Activated CD4-positive, alpha-beta T cell treated with anti-CD3 and anti-CD28 coated beads for 36 hours (primary cell): ENCODE results near the gene PIP. TPM values are rescaled to one million over a fixed set of nuclear protein-coding genes. Genes with fewer than 3 reads are reported as not detected.
"Not testable (repeated sequence)": the region's sequence is repeated elsewhere in the genome, so short reads cannot be mapped to it uniquely, and the experiment has no call there.

Experiments
- ATAC-seq: fragments of 200-7000 bp; cut with Tn5 transposase; one replicate; pipeline ENCODE4 v1.10.0; 2021; ENCODE audit warnings: mild to moderate bottlenecking, moderate library complexity
- CTCF ChIA-PET: fragments of 350-600 bp; sonication (Branson Sonifier 250); formaldehyde crosslinking; loops from one replicate; lab custom pipeline; 2021; ENCODE audit warnings: antibody characterized with exemption; lab: Charles Lee
- POLR2A ChIA-PET: fragments of 350-600 bp; sonication (Branson Sonifier 250); formaldehyde crosslinking; loops from one replicate; lab custom pipeline; 2021; ENCODE audit warnings: antibody characterized with exemption, inconsistent platforms; lab: Charles Lee
- DNase-seq: peaks from one replicate; pipeline ENCODE4 v3.0.0-alpha.2; 2020
- H3K27ac Mint-ChIP-seq: one replicate; pipeline ENCODE4 v1.8.0; 2021; ENCODE audit warnings: mixed read lengths
- H3K27me3 Mint-ChIP-seq: one replicate; pipeline ENCODE4 v1.8.0; 2021; ENCODE audit warnings: mixed read lengths
- H3K36me3 Mint-ChIP-seq: one replicate; pipeline ENCODE4 v1.8.0; 2021; ENCODE audit warnings: low read depth, mixed read lengths
- H3K4me1 Mint-ChIP-seq: one replicate; pipeline ENCODE4 v1.8.0; 2021; ENCODE audit warnings: mixed read lengths
- H3K4me3 Mint-ChIP-seq: one replicate; pipeline ENCODE4 v1.8.0; 2021; ENCODE audit warnings: mild to moderate bottlenecking, moderate library complexity, mixed read lengths
- H3K9me3 Mint-ChIP-seq: one replicate; pipeline ENCODE4 v1.8.0; 2021; ENCODE audit warnings: low read depth, mixed read lengths
- intact Hi-C, 2 experiments: fragments of 100-400 bp; cut with DNase I in 1 of 2; cut with micrococcal nuclease in 1 of 2; formaldehyde crosslinking; loops; one replicate each; pipeline versions ENCODE4 v1.14.2 to v1.15.1; 2022 to 2024; cut with DNase I, micrococcal nuclease
- total RNA-seq, 2 experiments: library from RNA; stranded (reverse); gene quantifications; one replicate each; pipeline ENCODE4 v1.2.3, GENCODE V29; 2021

PIP gene
- total RNA-seq, 2 experiments from 2014 or later = not detected

- peaks cover 11% of the 10 kb centered on the region for H3K27me3 Mint-ChIP-seq
- H3K9me3 Mint-ChIP-seq = peaks cover 12% of the 10 kb centered on the region
- H3K4me3 Mint-ChIP-seq = no peak overlapping the region
- intact Hi-C loops = no loop called here
- CTCF ChIA-PET = no interaction called here
- H3K36me3 Mint-ChIP-seq = peaks cover 2% of the 10 kb centered on the region
- ATAC-seq (no peak), DNase-seq (no peak)
- POLR2A ChIA-PET = no interaction called here
- H3K4me1 Mint-ChIP-seq = no peaks in the 10 kb centered on the region
- H3K27ac Mint-ChIP-seq = no peak overlapping the region
Observed at GRCh38 chr7:143126146-143126545, 5.7 kb upstream of the PIP start.

DNA sequence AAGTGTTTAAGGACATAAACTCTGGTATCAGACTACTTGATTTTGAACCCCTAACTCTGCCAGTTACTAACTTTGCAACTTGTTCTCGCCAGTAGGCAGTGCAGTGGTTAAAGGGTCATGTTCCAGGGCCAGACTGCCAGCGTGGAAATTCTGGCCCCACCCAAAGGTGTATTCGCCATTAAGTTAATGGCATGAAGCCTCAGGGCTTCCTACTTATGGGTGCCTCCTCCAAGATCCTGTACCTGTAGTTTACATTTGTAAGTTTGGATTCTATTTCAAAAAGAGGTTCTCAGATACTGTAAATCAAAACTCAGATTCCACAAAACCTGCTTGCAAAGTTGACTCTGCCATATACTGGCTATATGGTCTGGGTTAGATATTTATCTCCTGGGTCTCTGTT, 2.8 kb upstream of the PIP start:
- H3K36me3 Mint-ChIP-seq = no peaks in the 10 kb centered on the region
- intact Hi-C loops = no loop called here
- H3K4me3 Mint-ChIP-seq = no peak overlapping the region
- no peak overlapping the region for H3K27ac Mint-ChIP-seq
- peaks cover 2% of the 10 kb centered on the region for H3K9me3 Mint-ChIP-seq
- H3K27me3 Mint-ChIP-seq = peaks cover 15% of the 10 kb centered on the region
- H3K4me1 Mint-ChIP-seq = no peaks in the 10 kb centered on the region
- no peak for ATAC-seq
- ChIA-PET POLR2A (no interaction called here), CTCF (no interaction called here)
- no peak for DNase-seq

DNA sequence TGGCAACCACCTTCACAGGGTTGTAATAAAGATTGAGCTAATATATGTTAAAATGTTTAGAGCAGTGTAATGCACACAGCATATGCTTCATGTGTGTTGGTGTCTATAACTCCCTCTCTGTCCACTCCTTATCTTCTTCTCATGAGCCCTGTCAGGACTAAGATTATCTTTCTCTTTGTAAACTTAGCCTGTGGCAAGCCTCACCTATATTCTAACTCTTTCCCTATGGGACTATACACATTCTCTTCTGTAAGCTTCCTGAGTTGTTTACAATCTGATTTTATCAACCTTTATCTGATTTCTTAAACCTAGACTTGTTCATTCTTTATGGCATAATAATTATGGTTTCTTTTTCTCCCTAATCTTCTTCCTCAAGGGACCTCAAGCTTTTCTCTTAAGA, 2.4 kb upstream of the PIP start:
- Mint-ChIP-seq H3K4me3 (no peak overlapping the region), H3K27ac (no peak overlapping the region), H3K27me3 (peaks cover 15% of the 10 kb centered on the region), H3K4me1 (no peaks in the 10 kb centered on the region), H3K9me3 (peaks cover under 1% of the 10 kb centered on the region), H3K36me3 (no peaks in the 10 kb centered on the region)
- no peak for ATAC-seq
- intact Hi-C loops = no loop called here
- POLR2A ChIA-PET = no interaction called here
- CTCF ChIA-PET = no interaction called here
- DNase-seq = no peak

DNA sequence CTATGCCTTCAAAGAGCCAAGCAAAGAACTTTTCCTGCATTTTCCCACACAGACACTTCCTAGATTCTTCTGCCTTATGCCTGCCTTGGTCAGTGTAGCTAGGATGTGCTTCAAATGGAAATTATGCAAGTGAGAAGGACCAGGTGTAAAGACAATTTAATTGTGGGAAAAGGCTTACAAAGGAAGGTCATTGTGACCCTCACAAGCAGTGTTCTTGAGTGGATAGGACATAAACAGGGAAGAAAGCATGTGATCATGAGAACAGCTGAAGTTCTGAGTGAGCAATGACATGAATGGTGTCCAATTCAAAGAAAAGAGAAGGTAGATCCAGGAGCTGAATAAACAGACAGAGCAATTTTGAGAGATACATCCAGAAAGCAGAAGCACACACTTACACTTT, 1.3 kb upstream of the PIP start:
- Mint-ChIP-seq H3K4me1 (no peaks in the 10 kb centered on the region), H3K4me3 (no peak overlapping the region), H3K36me3 (no peaks in the 10 kb centered on the region), H3K27ac (no peak overlapping the region), H3K9me3 (no peaks in the 10 kb centered on the region), H3K27me3 (peaks cover 21% of the 10 kb centered on the region)
- intact Hi-C loops = no loop called here
- DNase-seq (no peak), ATAC-seq (no peak)
- ChIA-PET POLR2A (no interaction called here), CTCF (interaction anchor here (1.3 to 1.6 kb wide), 2 partner anchors 13 to 121 kb away, joined by 3 read pairs; no protein-coding TSS in a partner anchor)

GRCh38 chr7:143147070-143147469, 15.2 kb downstream of the PIP start:
- Mint-ChIP-seq H3K36me3 (no peaks in the 10 kb centered on the region), H3K4me3 (no peak overlapping the region), H3K27ac (no peak overlapping the region), H3K4me1 (no peaks in the 10 kb centered on the region), H3K9me3 (peaks cover 8% of the 10 kb centered on the region), H3K27me3 (peaks cover 10% of the 10 kb centered on the region)
- DNase-seq = no peak
- no peak for ATAC-seq
- ChIA-PET POLR2A (no interaction called here), CTCF (interaction anchor here (1.2 kb wide), 1 partner anchor 68 kb away, joined by 3 read pairs; no protein-coding TSS in a partner anchor)
- intact Hi-C loops = no loop called here

- H3K4me1 Mint-ChIP-seq = no peaks in the 10 kb centered on the region
- DNase-seq (no peak), ATAC-seq (no peak)
- H3K27me3 Mint-ChIP-seq = peaks cover 10% of the 10 kb centered on the region
- CTCF ChIA-PET = no interaction called here
- H3K27ac Mint-ChIP-seq = no peak overlapping the region
- no peak overlapping the region for H3K4me3 Mint-ChIP-seq
- intact Hi-C loops = no loop called here
- peaks cover 8% of the 10 kb centered on the region for H3K9me3 Mint-ChIP-seq
- no peaks in the 10 kb centered on the region for H3K36me3 Mint-ChIP-seq
- POLR2A ChIA-PET = no interaction called here
Observed at GRCh38 chr7:143148050-143148449, 16.2 kb downstream of the PIP start.

DNA sequence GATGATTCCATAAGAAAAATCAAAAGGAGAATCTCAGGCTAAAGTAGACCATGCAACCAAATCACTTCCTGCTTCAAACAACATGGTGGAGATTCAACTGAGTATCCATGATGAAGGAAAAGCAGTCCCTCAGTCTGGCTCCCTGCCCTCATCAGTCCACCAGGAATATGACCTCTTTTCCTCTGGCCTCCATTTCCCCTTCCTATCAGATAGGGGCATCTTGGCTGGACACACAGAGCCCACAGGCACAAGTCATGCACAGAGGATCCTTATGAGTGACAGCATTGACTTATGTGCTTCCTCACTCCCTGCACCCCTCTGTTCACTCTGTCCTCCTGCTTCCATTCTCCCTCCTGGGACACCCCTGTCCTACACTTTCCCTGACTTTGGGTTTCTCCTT, 16.8 kb downstream of the PIP start:
- Mint-ChIP-seq H3K27ac (no peak overlapping the region), H3K27me3 (peaks cover 9% of the 10 kb centered on the region), H3K9me3 (peaks cover 8% of the 10 kb centered on the region), H3K4me1 (no peaks in the 10 kb centered on the region), H3K4me3 (no peak overlapping the region), H3K36me3 (no peaks in the 10 kb centered on the region)
- intact Hi-C loops = no loop called here
- no peak for DNase-seq
- ATAC-seq = no peak
- CTCF ChIA-PET = no interaction called here
- POLR2A ChIA-PET = no interaction called here

DNA sequence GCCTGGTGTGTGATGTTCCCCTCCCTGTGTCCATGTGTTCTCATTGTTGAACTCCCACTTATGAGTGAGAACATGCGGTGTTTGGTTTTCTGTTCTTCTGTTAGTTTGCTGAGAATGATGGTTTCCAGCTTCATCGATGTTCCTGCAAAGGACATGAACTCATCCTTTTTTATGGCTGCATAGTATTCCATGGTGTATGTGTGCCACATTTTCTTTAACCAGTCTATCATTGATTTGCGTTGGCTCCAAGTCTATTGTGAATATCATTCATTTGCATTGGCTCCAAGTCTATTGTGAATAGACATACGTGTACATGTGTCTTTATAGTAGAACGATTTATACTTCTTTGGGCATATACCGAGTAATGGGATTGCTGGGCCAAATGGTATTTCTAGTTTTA, 18.8 kb downstream of the PIP start:
- ATAC-seq, intact Hi-C loops, H3K36me3 Mint-ChIP-seq, H3K9me3 Mint-ChIP-seq, H3K4me1 Mint-ChIP-seq, H3K27me3 Mint-ChIP-seq, DNase-seq, POLR2A ChIA-PET, H3K4me3 Mint-ChIP-seq, H3K27ac Mint-ChIP-seq: not testable (repeated sequence)
- CTCF ChIA-PET = interaction anchor here (1.2 kb wide), 1 partner anchor 25 kb away, joined by 4 read pairs; no protein-coding TSS in a partner anchor

GRCh38 chr7:143158617-143159016, 26.7 kb downstream of the PIP start:
- H3K27ac Mint-ChIP-seq, CTCF ChIA-PET, H3K4me3 Mint-ChIP-seq, DNase-seq, ATAC-seq, intact Hi-C loops, H3K27me3 Mint-ChIP-seq, H3K9me3 Mint-ChIP-seq, H3K4me1 Mint-ChIP-seq, POLR2A ChIA-PET, H3K36me3 Mint-ChIP-seq: not testable (repeated sequence)

GRCh38 chr7:143171697-143172096, 39.8 kb downstream of the PIP start:
- Mint-ChIP-seq H3K4me1 (no peaks in the 10 kb centered on the region), H3K9me3 (peaks cover 4% of the 10 kb centered on the region), H3K4me3 (no peak overlapping the region), H3K27me3 (peaks cover 9% of the 10 kb centered on the region), H3K36me3 (no peaks in the 10 kb centered on the region), H3K27ac (no peak overlapping the region)
- no peak for ATAC-seq
- ChIA-PET POLR2A (no interaction called here), CTCF (interaction anchor here (1.9 kb wide), 1 partner anchor 43 kb away, joined by 8 read pairs; no protein-coding TSS in a partner anchor)
- no peak for DNase-seq
- intact Hi-C loops = no loop called here

DNA sequence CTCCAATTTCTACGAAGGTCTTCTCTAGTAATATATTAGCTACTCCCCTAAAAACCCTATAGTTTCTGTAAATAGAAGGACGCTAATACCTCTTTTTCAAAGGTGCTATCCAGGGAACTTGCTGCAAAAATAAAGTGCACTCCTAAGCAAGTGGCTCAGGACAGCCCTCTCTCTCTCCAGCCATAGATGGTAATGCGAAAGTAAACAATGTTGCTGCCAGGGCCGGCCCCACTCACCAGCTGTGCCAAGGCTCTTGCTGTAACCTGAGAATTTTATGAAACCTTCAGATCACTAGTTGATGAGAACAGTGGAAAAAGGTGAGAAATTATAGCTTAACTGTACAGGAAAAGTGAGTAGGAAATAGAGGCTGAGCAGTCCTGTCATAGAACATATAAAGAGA, 40.5 kb downstream of the PIP start:
- CTCF ChIA-PET = interaction anchor here (1.9 kb wide), 1 partner anchor 43 kb away, joined by 8 read pairs; no protein-coding TSS in a partner anchor
- no peak overlapping the region for H3K27ac Mint-ChIP-seq

DNA sequence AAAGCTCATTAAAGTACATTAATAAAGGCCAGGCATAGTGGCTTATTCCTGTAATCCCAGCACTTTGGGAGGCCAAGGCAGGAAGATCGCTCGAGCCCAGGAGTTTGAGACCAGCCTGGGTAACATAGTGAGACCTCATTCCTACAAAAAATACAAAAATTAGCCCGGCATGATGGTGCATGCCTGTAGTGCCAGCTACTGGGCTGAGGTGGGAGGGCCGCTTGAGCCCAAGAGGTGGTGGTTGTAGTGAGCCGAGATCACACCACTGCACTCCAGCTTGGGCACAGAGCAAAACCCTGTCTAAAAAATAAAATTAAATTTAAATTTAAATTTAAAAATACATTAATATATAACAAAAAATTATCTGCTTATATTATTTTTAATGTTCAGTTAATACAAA, 44.3 kb downstream of the PIP start:
- Mint-ChIP-seq H3K4me3 (no peak overlapping the region), H3K4me1 (no peaks in the 10 kb centered on the region), H3K27ac (no peak overlapping the region), H3K27me3 (peaks cover 2% of the 10 kb centered on the region), H3K36me3 (no peaks in the 10 kb centered on the region), H3K9me3 (peaks cover 17% of the 10 kb centered on the region)
- POLR2A ChIA-PET = no interaction called here
- DNase-seq = no peak
- CTCF ChIA-PET = interaction anchor here (1.5 kb wide), 1 partner anchor 26 kb away, joined by 4 read pairs; no protein-coding TSS in a partner anchor
- intact Hi-C loops = no loop called here
- no peak for ATAC-seq

More for the DNA sequence above, 40.5 kb downstream of the PIP start:
- no peak for DNase-seq
- intact Hi-C loops = no loop called here
- peaks cover 9% of the 10 kb centered on the region for H3K27me3 Mint-ChIP-seq
- no peaks in the 10 kb centered on the region for H3K36me3 Mint-ChIP-seq
- no peak for ATAC-seq
- POLR2A ChIA-PET = no interaction called here
- H3K4me3 Mint-ChIP-seq = no peak overlapping the region
- H3K9me3 Mint-ChIP-seq = peaks cover 5% of the 10 kb centered on the region
- no peaks in the 10 kb centered on the region for H3K4me1 Mint-ChIP-seq
